Esophagus squamous epithelium (tissue), 4 donors: ENCODE measurements around the gene NFIC.

Experiments used
- CTCF ChIP-seq, 6 experiments: fragments of 450-650 bp in 4 of 6; fragments of 200-600 bp in 2 of 6; sonication (generic) in 2 of 6; IDR thresholded peaks; one replicate each; pipeline ENCODE4 v1.5.1; 2016 to 2019; ENCODE audit warnings: antibody characterized with exemption in 6 of 6, mild to moderate bottlenecking in 4 of 6, moderate library complexity in 4 of 6
- POLR2A ChIP-seq, 4 donors: fragments of 450-650 bp; IDR thresholded peaks; one replicate each; pipeline ENCODE4 v1.6.1; 2017; ENCODE audit warnings: antibody characterized with exemption in 4 of 4, mild to moderate bottlenecking in 4 of 4, moderate library complexity in 3 of 4

GRCh38 chr19:3356805-3357204 lies 9.6 kb upstream of the NFIC start:
- TF ChIP-seq CTCF (IDR thresholded peaks at IDR 0.05) (no peak), POLR2A (IDR thresholded peaks at IDR 0.05) (no peak)
